ENCODE measurements around the gene RPL32.

RPL32 gene

DNA sequence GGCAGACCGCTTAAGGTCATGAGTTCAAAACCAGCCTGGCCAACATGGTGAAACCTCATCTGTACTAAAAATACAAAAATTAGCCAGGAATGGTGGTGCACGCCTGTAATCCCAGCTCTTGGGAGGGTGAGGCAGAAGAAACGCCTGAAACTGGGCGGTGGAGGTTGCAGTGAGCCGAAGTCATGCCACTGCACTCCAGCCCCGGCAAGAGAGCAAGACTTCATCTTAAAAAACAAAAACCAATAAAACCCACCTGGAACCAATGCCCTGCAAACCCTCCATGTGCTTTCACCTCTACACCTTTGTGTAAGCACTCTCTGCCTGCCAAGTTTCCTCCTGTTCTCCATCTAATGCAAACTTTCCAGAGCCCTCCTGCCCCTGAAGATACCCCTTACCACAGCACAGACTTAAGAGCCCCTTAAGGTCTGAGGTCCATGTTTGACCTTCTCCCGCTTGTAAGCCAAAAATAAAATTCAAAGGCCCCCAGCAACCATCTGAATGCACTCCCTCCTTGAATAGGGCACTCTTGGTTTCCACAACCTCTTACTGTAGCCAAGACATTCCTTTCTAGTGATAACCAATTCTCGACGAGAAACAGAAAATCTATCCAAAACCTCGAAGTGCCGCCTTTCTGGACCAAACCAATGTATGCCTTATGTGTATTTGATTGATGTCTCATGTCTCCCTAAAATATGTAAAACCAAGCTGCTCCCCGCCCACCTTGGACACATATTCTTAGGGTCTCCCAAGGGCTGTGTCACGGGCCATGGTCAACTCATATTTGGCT is 3.0 kb downstream of the RPL32 start:
- peak overlapping the region; percentile 99 for H3K4me3 ChIP-seq (ENCODE audit: low read depth, low read length)
- no peak for DNase-seq (ENCODE audit: low read depth)
- no peak for TF ChIP-seq CTCF (IDR thresholded peaks at IDR 0.05; ENCODE audit: control insufficient read depth, extremely low read depth, insufficient read depth)

DNA sequence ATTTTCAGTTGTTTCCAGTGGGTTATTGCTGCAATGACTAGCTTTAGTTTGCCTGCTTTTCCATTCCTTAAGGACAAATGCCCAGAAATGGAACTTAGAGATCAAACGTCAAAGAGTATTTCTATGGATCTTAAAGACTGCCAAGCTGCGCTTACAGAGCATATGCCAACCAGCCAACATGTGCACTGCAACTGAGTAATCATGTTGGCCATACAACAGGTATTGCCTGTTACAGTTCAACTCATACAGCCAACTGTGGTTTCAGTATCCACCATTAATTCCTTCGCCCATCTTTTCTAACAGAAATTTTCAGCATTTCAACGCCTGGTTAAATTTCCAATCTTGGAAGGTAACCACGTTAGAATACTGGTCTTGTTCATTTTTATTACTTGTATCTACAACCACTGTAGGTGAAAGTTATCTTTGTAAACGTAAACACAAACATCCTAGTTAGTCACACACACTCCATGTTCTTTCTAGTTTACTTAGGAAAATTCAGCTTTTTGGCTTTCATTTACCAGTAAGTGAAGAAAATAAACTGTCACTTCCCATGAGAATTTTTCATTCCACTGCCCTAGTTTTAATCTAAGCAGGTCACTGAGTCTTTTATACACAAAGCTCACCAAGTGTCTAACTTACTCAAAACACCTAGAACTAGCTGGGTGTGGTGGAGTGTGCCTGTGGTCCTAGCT is 3.9 kb downstream of the RPL32 start:
- H3K4me3 ChIP-seq (ENCODE audit: low read depth, low read length), result peak overlapping the region; percentile 99
- TF ChIP-seq CTCF (IDR thresholded peaks at IDR 0.05; ENCODE audit: control insufficient read depth, extremely low read depth, insufficient read depth), result no peak
- DNase-seq (ENCODE audit: low read depth), result peak; percentile 71

- no peak for TF ChIP-seq CTCF (IDR thresholded peaks at IDR 0.05; ENCODE audit: control insufficient read depth, extremely low read depth, insufficient read depth)
- DNase-seq (ENCODE audit: low read depth), result no peak
- no peak overlapping the region for H3K4me3 ChIP-seq (ENCODE audit: low read depth, low read length)
Measured at GRCh38 chr3:12835052-12835665, 6.2 kb downstream of the RPL32 start.

DNA sequence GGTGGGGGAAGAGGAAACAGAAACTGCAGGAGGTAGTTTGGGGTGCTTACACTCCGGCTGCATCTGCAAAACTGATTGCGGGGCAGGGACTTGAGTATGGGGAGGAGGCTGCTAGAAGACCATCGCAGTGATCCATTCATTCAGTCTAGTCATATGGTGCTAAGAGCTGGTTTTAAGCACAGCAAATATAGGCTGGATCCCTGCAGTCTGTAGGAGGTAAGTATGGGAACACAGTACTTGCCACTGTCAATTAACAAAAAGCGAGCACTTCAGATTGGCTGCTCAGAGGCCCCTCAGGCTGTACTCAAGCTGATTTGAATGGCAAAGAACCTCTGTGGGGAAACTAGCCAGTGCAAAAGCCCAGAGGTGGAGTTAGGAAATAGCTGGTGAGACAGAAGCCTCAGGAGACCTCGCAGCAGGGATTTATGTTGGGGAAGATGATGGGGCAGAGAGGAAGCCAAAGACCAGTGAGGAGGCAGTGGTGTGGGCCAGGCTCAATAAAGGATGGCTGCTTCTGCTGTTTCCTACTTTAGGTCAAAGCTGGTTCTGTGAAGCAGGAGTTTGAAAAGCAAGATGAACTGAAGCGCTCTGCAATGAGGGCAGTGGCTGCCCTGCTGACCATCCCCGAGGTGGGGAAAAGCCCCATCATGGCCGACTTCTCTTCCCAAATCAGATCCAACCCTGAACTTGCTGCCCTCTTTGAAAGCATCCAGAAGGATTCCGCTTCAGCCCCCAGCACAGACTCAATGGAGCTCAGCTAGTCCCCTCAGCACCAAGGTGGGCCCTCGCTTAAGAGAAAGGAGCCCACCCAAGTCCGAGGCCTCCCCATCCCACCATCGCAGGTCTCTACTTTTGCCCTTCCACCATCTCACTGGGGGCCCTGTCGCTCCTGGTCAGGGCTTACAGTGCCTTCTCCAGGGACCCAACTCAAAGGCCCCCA is 7.9 kb downstream of the RPL32 start:
- TF ChIP-seq CTCF (IDR thresholded peaks at IDR 0.05; ENCODE audit: control insufficient read depth, extremely low read depth, insufficient read depth), result no peak
- no peak overlapping the region for H3K4me3 ChIP-seq (ENCODE audit: low read depth, low read length)
- no peak for DNase-seq (ENCODE audit: low read depth)

GRCh38 chr3:12832350-12833221 is 8.8 kb downstream of the RPL32 start:
- H3K4me3 ChIP-seq (ENCODE audit: low read depth, low read length), result no peak overlapping the region
- no peak for TF ChIP-seq CTCF (IDR thresholded peaks at IDR 0.05; ENCODE audit: control insufficient read depth, extremely low read depth, insufficient read depth)
- DNase-seq (ENCODE audit: low read depth), result no peak
